ENCODE results near the gene SPAG4. TPM values are rescaled to one million over a fixed set of nuclear protein-coding genes. Genes with fewer than 3 reads are reported as not detected.
A peak's percentile ranks its signal among the peaks of the same experiment; 100 is the strongest.

The SPAG4 gene
- total RNA-seq (2014; rRNA removed) = 12.6 and 13.7 TPM in 2 replicates
- polyA plus RNA-seq (2012) = 12.2 TPM

- DNase-seq (ENCODE audit: low read depth) = no peak
These were observed at the start of gene SPAG4 for GRCh38 chr20:35615667-35616464. TSS of gene SPAG4 (plus strand) at chr20:35615829. CDS start at chr20:35616004, 175 bp downstream.

GRCh38 chr20:35568645-35569044, 47.0 kb upstream of the SPAG4 start:
- DNase-seq (ENCODE audit: low read depth) = no peak

- DNase-seq (ENCODE audit: low read depth) = peak; percentile 7
These were observed 44.1 kb upstream of the SPAG4 start for GRCh38 chr20:35571555-35571954.

GRCh38 chr20:35572838-35573237, 42.8 kb upstream of the SPAG4 start:
- DNase-seq (ENCODE audit: low read depth) = no peak

GRCh38 chr20:35575958-35576357, 39.7 kb upstream of the SPAG4 start:
- DNase-seq (ENCODE audit: low read depth) = no peak

- no peak for DNase-seq (ENCODE audit: low read depth)
These were observed 38.8 kb upstream of the SPAG4 start for GRCh38 chr20:35576816-35577215.

- DNase-seq (ENCODE audit: low read depth) = no peak
These were observed 37.2 kb upstream of the SPAG4 start for GRCh38 chr20:35578469-35578868.

- DNase-seq (ENCODE audit: low read depth) = no peak
These were observed 36.4 kb upstream of the SPAG4 start for GRCh38 chr20:35579196-35579595.

GRCh38 chr20:35582131-35582530, 33.5 kb upstream of the SPAG4 start:
- DNase-seq (ENCODE audit: low read depth) = no peak

- no peak for DNase-seq (ENCODE audit: low read depth)
These were observed 32.8 kb upstream of the SPAG4 start for GRCh38 chr20:35582741-35583404.

GRCh38 chr20:35583636-35584560, 31.7 kb upstream of the SPAG4 start:
- DNase-seq (ENCODE audit: low read depth) = no peak

- DNase-seq (ENCODE audit: low read depth) = no peak
These were observed 28.7 kb upstream of the SPAG4 start for GRCh38 chr20:35586751-35587425.

- no peak for DNase-seq (ENCODE audit: low read depth)
These were observed 28.2 kb upstream of the SPAG4 start for GRCh38 chr20:35587436-35587835.

GRCh38 chr20:35588397-35588796, 27.2 kb upstream of the SPAG4 start:
- no peak for DNase-seq (ENCODE audit: low read depth)

GRCh38 chr20:35592339-35592974, 23.2 kb upstream of the SPAG4 start:
- no peak for DNase-seq (ENCODE audit: low read depth)

GRCh38 chr20:35595456-35595855, 20.2 kb upstream of the SPAG4 start:
- DNase-seq (ENCODE audit: low read depth) = no peak

GRCh38 chr20:35595901-35596300, 19.7 kb upstream of the SPAG4 start:
- DNase-seq (ENCODE audit: low read depth) = no peak

- DNase-seq (ENCODE audit: low read depth) = no peak
These were observed 18.4 kb upstream of the SPAG4 start for GRCh38 chr20:35597186-35597585.

- no peak for DNase-seq (ENCODE audit: low read depth)
These were observed 17.2 kb upstream of the SPAG4 start for GRCh38 chr20:35598476-35598875.

- no peak for DNase-seq (ENCODE audit: low read depth)
These were observed 16.5 kb upstream of the SPAG4 start for GRCh38 chr20:35598899-35599775.

Measured in LHCN-M2 (cell line).